Measurements from ENCODE around the gene DERL3.

Gene DERL3

GRCh38 chr22:23847310-23847920 lies 8.6 kb upstream of the DERL3 start:
- DNase-seq, result no peak

DNA sequence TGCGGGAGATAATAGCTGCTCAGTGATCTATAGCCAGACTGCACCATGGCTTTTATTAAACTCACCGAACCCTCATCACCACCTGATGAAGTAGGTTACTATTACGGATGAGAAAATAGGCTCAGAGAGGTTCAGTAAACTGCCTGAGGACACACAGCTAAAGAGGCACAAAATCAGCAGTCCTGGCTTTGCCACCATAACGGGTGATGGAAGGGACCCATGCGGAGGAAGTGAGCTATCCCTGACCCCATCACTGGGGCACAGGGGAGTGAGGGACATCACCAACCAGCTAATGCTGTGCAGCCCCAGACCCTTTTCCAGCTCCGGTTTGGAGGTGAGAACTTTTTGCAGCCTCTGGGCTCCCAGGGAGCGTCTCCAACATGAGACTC lies 7.3 kb upstream of the DERL3 start:
- DNase-seq, result no peak

GRCh38 chr22:23845265-23846080 lies 6.7 kb upstream of the DERL3 start:
- DNase-seq, result no peak

- DNase-seq, result no peak
Measured at GRCh38 chr22:23844739-23845202, 6.0 kb upstream of the DERL3 start.

DNA sequence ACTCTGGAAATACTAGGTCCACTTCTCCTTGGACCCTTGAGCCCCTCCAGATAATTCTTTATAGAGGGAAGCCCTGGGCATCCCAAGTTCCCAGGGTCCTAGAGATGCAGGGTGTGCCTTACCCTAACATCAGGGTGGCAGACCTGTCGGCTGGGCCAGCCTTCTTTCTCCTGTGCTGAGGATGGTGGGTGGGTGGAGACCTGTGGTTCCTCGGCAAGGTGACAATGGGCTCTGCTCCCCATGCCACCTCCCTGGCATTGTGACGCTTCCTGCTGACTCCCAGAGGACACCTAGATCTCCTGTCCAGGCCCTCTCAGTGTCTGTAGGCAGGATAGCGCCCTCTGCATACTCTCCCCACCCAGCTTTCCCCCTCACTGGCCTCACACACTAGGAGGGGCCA lies 3.8 kb upstream of the DERL3 start:
- no peak for DNase-seq

GRCh38 chr22:23841736-23842445 lies 3.1 kb upstream of the DERL3 start:
- DNase-seq, result no peak

GRCh38 chr22:23841292-23841691 lies 2.5 kb upstream of the DERL3 start:
- no peak for DNase-seq

- no peak for DNase-seq
Measured at GRCh38 chr22:23840026-23840425, 1.2 kb upstream of the DERL3 start.

GRCh38 chr22:23837911-23838680 lies 710 bp downstream of the DERL3 start:
- no peak for DNase-seq

GRCh38 chr22:23837496-23837859 lies 1.3 kb downstream of the DERL3 start:
- no peak for DNase-seq

DNA sequence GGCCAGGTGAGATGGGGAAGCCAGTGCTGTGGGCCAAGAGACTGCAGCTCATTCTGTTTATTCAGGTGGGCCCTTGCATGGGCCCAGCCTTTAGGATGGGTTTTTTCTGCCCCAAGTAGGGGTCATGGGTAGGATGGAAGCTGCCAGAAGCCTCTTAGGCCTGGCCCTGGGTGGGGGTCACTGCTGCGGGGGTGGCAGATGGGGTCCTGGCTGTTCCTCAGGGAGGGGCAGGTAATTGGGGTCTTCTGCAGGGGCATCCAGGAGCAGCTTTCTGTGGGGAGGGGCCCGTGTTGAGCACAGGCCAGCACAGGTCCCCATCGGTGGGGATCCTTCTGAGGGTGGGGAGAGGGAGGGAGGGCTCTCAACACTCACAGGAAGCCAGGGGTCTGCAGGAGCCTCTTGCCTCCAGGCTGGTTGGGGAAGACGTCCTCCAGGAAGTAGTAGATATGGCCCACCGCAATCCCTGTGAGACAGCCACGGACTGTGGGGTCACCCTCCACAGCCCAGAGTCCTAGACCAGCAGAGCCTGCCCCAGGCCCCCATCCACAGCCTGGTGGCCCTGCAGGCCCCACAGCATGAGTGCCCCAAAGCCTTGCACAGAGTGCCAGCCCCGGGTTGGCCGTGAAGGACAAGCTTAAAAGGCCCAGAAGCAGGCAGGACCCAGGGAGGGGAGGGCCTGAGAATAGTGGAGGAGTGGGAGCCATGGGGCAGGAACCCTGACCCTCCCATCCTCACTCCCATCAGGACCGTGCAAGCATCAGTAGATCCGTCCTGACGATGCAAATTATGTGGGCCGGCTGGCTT lies 1.9 kb downstream of the DERL3 start:
- no peak for DNase-seq

GRCh38 chr22:23836281-23836680 lies 2.5 kb downstream of the DERL3 start:
- DNase-seq, result no peak

DNA sequence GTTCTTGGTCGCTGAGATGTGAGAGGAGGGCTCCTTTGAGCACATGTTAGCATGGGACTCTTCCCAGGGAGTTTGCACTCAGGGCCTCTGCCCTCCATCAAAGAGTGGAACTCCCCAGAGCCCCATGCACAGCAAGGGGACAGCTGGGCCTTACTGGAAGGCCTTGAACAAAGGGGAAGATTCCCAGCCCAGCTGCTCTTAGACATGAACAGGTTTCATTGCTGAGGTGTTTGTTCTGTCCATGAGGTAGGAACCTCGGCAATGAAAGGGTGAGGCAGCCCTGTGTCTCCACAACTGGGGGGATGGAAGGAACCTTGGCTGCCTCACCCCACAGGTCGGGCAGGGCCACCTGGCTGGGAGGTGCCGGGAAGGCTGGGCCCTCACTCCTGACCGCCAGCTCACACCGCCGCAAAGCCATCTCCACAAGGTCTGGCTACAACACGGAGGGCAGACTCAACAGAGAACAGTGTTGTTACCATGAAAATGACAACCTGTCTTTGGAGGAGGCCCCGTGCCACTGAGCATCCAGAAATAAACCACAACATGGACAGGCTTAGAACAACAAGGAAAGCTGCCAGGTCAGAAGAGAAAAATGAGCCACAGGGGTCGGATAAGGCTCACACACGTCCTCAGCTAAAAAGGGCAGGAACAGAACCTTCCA lies 3.2 kb downstream of the DERL3 start:
- no peak for DNase-seq

- DNase-seq, result no peak
Measured at GRCh38 chr22:23834793-23835483, 3.9 kb downstream of the DERL3 start.

DNA sequence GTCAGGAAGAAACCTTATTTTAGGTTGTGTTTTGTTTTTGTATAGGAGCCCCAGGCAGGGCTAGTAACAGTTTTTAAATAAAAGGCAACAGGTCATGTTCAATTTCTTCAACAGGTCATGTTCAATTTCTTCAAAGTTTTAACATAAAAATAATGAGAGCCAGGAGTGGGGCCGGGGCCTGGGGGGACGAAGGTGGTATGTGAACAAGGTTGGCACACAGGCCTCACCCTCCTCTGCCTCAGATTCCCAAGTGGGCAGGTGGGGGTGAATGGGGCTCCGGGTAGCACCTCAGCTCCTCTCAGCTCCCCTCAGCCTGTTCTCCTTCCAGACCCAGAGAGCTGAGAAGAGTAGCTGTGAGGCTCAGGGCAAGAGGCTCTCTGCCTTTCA lies 4.4 kb downstream of the DERL3 start:
- DNase-seq, result no peak

DNA sequence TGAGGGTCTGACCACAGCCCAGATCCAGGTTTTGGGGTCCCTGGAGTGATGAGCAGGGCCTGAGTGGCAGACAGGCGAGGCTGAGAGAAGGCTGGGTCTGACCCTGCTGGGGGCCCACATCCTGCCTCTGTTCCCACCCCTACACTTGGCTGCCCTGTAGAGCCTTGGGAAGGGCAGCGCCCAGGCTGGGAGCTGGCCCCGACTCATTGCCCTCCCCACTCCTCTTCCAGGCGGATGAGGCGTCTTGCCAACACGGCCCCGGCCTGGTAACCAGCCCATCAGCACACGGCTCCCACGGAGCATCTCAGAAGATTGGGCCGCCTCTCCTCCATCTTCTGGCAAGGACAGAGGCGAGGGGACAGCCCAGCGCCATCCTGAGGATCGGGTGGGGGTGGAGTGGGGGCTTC lies 4.9 kb downstream of the DERL3 start:
- no peak for DNase-seq

DNA sequence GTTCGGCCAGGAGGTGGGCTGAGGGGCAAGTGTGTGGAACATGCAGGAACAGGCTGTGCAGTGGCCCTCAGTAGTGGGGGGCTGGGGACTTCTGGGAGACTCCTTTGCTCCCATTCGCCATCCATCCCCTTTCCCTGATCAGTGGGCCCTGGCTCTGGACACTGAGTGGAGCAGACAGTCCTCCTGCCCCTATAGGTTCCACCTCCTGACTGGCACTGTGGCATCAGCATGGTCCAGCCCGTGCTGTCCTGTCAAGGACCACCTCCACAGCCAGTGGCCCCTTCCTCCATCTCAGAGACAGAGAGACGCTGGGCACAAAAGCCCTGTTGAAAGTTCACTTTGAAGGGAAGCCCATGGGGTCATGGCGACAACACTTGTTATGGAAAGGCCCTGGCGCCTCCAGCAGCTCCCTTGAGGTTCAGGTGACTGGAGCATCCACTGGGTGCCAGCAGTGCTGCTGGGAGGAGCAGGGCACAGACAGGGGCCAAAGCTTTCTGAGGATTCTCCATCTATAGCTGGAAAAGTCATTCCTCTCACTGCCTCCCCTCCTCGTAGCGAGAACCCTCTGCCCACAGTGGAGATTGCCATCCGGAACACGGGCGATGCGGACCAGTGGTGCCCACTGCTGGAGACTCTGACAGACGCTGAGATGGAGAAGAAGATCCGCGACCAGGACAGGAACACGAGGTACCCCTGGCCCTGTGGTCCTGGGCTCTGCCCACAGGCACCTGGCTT lies 5.6 kb downstream of the DERL3 start:
- DNase-seq, result no peak

GRCh38 chr22:23832226-23833016 lies 6.4 kb downstream of the DERL3 start:
- DNase-seq, result no peak

- no peak for DNase-seq
Measured at GRCh38 chr22:23831781-23832180, 7.0 kb downstream of the DERL3 start.

- DNase-seq, result no peak
Measured at GRCh38 chr22:23831261-23831660, 7.5 kb downstream of the DERL3 start.
